ENCODE data around the gene IFTAP.

Gene IFTAP

GRCh38 chr11:36558571-36559413 lies 35.5 kb upstream of the IFTAP start:
- H3K27ac ChIP-seq (ENCODE audit: low read length) = no peak overlapping the region
- H2AFZ ChIP-seq (ENCODE audit: low read depth, low read length) = no peak overlapping the region
- peaks cover 28% of the 10 kb centered on the region for H3K27me3 ChIP-seq (ENCODE audit: low read depth, low read length)
- no peak overlapping the region for H3K4me2 ChIP-seq (ENCODE audit: low read length)
- no peaks in the 10 kb centered on the region for H4K20me1 ChIP-seq (ENCODE audit: insufficient read depth, low read length)
- H3K4me1 ChIP-seq (ENCODE audit: low read length) = no peaks in the 10 kb centered on the region
- H3K9ac ChIP-seq (ENCODE audit: low read length) = no peak overlapping the region
- no peak overlapping the region for H3K4me3 ChIP-seq (ENCODE audit: low read length)
- no peaks in the 10 kb centered on the region for H3K79me2 ChIP-seq (ENCODE audit: low read length)
- no peaks in the 10 kb centered on the region for H3K36me3 ChIP-seq (replicated peaks; ENCODE audit: low read depth, low read length)
- no peaks in the 10 kb centered on the region for H3K9me3 ChIP-seq (ENCODE audit: insufficient read depth, low read length)
- TF ChIP-seq CTCF (IDR thresholded peaks at IDR 0.05; ENCODE audit: low read depth, low read length) (no peak), EZH2phosphoT487 (IDR thresholded peaks at IDR 0.05; ENCODE audit: low read depth) (no peak)

GRCh38 chr11:36564376-36565030 lies 29.8 kb upstream of the IFTAP start:
- Histone ChIP-seq H3K36me3 (replicated peaks; ENCODE audit: low read depth, low read length) (no peaks in the 10 kb centered on the region), H3K27ac (ENCODE audit: low read length) (no peak overlapping the region), H3K4me2 (ENCODE audit: low read length) (peak overlapping the region; percentile 67), H3K4me1 (ENCODE audit: low read length) (no peaks in the 10 kb centered on the region), H4K20me1 (ENCODE audit: insufficient read depth, low read length) (no peaks in the 10 kb centered on the region), H3K79me2 (ENCODE audit: low read length) (no peaks in the 10 kb centered on the region), H3K9me3 (ENCODE audit: insufficient read depth, low read length) (no peaks in the 10 kb centered on the region), H2AFZ (ENCODE audit: low read depth, low read length) (peak overlapping the region; percentile 49), H3K27me3 (ENCODE audit: low read depth, low read length) (peaks cover 53% of the 10 kb centered on the region), H3K9ac (ENCODE audit: low read length) (no peak overlapping the region), H3K4me3 (ENCODE audit: low read length) (peak overlapping the region; percentile 69)
- TF ChIP-seq EZH2phosphoT487 (IDR thresholded peaks at IDR 0.05; ENCODE audit: low read depth) (no peak), CTCF (IDR thresholded peaks at IDR 0.05; ENCODE audit: low read depth, low read length) (peak; percentile 87)

DNA sequence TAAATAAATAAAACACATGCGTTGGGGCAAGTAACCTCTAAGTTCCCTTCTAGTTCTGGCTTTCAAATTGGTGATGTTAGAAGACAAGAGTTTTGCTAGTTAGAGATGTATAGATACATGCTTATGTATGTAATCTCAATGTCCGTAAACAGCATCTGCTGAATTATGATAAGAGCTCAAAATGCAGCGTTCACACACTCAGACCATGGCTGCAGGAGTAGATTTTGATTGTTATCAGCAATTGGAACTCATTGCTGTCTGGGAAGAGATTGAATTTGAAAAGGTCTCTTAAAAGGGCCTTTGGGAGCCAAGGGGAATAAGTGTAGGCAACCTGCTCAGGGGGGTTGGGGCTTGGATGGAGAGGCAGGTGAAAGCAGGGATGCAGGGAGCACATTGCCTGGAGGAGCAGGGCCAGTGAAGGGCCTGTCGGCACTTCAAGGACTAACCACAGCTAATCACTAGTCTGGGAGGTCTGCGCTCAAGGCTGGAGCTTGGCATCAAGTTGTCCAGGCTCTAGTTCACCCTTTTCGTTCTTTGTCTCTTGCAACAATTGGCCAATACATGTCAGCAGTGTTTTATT lies 29.2 kb upstream of the IFTAP start:
- H3K36me3 ChIP-seq (replicated peaks; ENCODE audit: low read depth, low read length) = no peaks in the 10 kb centered on the region
- H4K20me1 ChIP-seq (ENCODE audit: insufficient read depth, low read length) = no peaks in the 10 kb centered on the region
- H3K9me3 ChIP-seq (ENCODE audit: insufficient read depth, low read length) = no peaks in the 10 kb centered on the region
- no peaks in the 10 kb centered on the region for H3K4me1 ChIP-seq (ENCODE audit: low read length)
- peaks cover 47% of the 10 kb centered on the region for H3K27me3 ChIP-seq (ENCODE audit: low read depth, low read length)
- peak overlapping the region; percentile 49 for H2AFZ ChIP-seq (ENCODE audit: low read depth, low read length)
- TF ChIP-seq CTCF (IDR thresholded peaks at IDR 0.05; ENCODE audit: low read depth, low read length) = no peak
- TF ChIP-seq EZH2phosphoT487 (IDR thresholded peaks at IDR 0.05; ENCODE audit: low read depth) = no peak
- H3K4me2 ChIP-seq (ENCODE audit: low read length) = peak overlapping the region; percentile 67
- no peak overlapping the region for H3K27ac ChIP-seq (ENCODE audit: low read length)
- H3K4me3 ChIP-seq (ENCODE audit: low read length) = peak overlapping the region; percentile 69
- no peaks in the 10 kb centered on the region for H3K79me2 ChIP-seq (ENCODE audit: low read length)
- no peak overlapping the region for H3K9ac ChIP-seq (ENCODE audit: low read length)

DNA sequence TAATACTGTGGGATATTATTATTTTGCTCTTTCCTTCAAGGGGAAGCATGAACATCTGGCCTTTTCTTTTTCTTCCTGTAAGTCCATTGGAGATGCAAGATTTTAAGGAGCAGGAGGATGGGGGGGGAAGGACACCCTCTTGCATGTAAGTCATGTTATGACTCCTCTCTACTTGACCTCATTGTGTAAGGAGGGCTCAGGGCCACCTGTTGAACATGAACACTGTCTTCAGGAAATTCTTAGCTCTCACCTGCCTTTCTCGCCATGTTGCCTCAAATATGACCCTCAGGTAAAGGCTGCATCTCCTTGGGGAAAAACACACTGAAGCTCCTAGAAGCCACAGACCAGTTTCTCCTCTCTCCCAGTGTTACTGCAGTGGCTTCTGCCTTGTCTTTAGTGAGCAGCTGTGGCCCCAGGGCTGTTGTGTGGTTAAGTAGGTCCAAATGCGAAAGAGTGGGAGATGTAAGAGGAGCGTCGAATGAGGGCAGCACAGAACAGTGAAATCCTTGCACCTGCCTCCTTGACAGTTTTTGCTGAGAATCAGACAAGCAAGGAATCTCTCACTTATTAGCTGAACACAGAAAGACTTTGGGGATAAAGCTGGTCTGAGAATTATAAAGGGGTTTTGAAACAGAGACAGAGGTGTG lies 27.8 kb upstream of the IFTAP start:
- H3K9ac ChIP-seq (ENCODE audit: low read length) = no peak overlapping the region
- no peaks in the 10 kb centered on the region for H3K36me3 ChIP-seq (replicated peaks; ENCODE audit: low read depth, low read length)
- no peak overlapping the region for H2AFZ ChIP-seq (ENCODE audit: low read depth, low read length)
- H3K4me2 ChIP-seq (ENCODE audit: low read length) = no peak overlapping the region
- H4K20me1 ChIP-seq (ENCODE audit: insufficient read depth, low read length) = no peaks in the 10 kb centered on the region
- H3K27me3 ChIP-seq (ENCODE audit: low read depth, low read length) = peaks cover 52% of the 10 kb centered on the region
- no peak overlapping the region for H3K27ac ChIP-seq (ENCODE audit: low read length)
- H3K79me2 ChIP-seq (ENCODE audit: low read length) = no peaks in the 10 kb centered on the region
- H3K4me1 ChIP-seq (ENCODE audit: low read length) = no peaks in the 10 kb centered on the region
- H3K4me3 ChIP-seq (ENCODE audit: low read length) = no peak overlapping the region
- H3K9me3 ChIP-seq (ENCODE audit: insufficient read depth, low read length) = no peaks in the 10 kb centered on the region
- TF ChIP-seq EZH2phosphoT487 (IDR thresholded peaks at IDR 0.05; ENCODE audit: low read depth) = no peak
- TF ChIP-seq CTCF (IDR thresholded peaks at IDR 0.05; ENCODE audit: low read depth, low read length) = no peak

Data from OCI-LY3 (cell line).